Right forelimb (tissue), 1 donor: ENCODE data around the gene RAB37.

Source experiments
- DNase-seq: peaks from one replicate; pipeline ENCODE4 v3.0.0-alpha.2; 2018

Gene RAB37

DNA sequence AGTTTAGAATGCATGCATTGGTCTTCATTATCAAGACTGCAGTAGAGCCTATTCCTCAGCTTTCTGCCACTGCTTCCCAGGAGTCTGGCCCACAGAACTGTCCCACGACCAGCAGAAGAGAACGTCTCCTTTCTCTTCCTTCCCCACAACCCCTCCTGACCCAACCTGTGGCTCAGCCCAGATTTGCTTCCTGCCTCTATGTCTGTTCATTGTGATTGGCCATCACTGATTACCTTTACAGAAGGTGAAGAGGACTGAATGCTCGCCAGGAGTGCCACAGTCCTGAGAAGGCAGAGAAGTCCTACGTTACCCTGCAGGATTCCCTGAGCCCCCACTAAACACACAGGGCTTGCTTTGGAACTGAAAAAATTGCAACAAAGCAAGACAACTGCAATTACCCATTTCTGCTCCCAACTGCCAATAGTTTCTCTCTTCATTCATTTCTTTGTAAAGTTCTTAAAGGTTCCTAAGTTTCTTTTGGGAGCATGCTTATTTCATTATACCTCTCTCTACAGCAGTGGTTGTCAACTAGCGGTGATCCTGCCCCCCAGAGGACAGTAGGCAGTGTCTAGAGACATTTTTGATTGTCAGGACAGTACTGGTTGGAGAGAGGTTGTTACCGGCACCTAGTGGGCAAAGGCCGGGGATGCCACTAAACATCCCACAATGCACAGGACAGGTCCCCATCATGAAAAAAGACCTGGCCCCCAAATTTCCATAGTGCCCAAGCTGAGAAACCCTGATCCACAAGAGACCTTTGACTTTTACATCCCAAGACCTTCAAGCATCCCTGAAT is 43.6 kb downstream of the RAB37 start:
- no peak for DNase-seq

DNA sequence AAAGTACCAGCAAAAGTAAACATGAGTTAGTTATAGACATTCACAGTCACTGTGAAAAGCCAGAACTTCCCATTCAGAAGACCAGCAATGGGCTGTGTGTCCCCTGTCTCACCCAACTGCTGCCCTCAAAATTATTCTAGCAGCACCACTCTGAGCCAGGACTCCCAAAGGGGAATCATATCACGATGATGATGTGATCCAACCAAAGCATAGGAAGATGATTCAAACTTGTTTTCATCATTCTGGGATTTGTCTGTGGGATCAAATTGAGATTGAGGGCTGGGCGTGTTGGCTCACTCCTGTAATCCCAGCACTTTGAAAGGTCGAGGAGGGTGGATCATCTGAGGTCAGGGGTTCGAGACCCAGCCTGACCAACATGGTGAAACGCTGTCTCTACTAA is 45.5 kb downstream of the RAB37 start:
- no peak for DNase-seq

DNA sequence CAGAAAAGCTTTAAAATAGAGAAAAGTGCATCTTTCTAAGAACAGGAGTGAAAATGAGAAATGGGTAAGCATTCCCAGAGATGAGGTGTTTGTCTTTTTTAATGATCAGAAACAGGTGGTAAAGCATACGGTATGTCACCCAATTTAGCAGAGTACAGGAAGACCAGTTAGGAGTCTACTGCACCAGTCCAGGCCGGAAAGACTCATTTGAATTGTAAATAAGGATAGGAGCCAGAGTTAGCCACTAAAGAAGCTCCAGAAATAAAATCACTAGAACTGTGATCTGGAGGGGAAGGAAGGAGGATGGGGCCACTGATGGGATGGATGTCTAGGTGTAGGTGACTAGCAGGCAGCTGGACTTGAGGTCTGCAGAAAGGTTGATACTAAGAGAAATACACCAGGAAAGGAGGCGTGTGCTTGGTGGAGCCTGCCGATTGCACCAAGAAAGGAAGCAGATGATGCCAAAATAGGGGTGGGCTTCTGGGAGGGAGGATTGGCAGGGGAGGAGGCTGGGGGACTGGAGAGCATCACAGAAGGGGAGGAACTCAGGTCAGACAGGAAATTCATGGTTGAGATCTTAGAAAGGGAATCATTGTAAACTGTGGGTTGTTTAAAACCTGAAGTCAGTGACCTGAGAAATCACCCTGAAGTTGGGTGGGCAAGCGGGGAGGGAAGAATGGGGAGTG is 47.2 kb downstream of the RAB37 start:
- no peak for DNase-seq

DNA sequence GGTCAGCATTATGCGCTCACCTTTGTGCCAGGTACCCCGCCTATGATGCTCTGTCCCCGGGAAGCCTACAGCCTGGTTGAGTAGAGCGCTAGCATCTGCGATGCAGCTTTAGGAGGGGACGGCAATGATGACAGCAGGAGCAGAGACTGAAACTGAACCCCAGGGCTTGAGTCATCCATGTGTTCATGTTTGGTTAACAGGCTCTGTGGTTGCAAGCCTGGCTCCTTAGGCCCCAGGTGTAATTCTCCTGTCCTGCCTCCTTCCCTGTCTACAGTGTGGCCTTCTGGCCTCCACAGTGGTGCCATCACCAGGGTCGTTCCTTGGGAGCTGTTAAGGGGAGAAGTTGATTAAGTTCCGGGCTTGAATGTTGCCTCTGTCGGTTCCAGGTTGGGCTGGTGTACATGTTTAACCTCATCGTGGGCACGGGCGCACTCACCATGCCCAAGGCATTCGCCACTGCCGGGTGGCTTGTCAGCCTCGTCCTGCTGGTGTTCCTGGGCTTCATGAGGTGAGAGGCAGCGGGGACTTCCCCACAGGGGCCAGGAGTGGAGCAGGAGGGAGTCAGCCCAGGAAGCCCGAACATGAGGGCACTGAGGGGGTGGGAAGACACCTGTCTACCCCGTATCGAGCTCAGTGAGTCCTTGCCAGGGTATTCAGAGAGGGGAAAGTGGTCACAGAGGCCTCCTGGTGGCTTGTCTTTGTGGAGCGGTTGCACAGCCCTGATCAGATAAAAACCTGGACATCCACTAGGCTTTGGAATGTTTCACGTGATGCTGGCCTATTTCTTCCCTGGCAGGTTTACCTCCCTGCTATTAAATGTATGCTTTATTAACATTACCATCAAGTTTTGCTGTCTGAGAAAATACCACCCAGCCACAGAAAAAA is 48.3 kb downstream of the RAB37 start:
- DNase-seq: no peak

DNA sequence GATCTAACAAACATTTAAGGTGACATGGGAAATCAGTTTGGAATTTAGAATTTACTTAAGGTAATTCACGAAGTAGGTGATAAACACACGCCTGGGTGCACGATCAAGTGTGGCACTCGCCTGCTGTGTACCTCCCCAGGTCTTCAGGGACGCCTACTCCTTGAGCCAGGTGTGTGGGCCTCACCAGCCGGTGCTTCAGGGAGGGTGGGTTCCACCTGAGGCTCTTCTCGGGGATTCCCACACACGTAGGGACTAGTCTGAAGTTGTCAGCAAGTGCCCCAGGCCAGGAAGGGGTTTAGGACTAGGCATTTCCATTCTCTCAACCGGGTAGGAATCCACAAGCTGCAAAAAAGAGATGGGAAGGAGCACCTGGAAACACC is 48.9 kb downstream of the RAB37 start:
- no peak for DNase-seq

DNA sequence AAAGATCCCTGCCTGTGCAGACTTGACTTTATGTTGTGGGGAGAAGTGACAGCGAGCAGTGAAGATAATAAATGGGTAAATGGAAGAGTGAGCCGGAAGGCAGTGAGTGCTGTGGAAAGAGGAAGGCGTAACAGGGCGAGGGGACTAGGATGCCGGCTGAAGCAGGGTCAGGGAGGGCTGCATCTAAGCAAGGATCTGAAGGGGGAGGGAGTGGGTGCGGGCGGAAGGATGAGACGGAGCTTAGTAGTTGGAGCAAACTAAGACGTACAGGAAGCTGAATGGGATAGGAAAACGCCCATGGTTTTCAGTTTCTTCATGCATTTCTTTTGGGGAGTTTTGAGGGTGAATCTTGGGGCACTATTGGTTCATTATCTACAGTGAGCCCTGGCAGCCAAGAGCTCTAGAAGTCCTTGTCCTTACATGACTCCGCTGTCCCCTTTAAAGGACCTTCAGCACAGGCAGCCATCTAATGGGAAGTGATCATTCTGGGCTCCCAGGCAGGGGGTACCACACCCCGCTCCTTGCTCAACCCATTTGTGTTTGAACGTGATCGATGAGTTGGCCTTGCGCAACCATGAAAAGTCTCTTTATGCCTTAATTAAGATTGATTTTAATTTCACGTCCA is 49.5 kb downstream of the RAB37 start:
- DNase-seq: no peak

DNA sequence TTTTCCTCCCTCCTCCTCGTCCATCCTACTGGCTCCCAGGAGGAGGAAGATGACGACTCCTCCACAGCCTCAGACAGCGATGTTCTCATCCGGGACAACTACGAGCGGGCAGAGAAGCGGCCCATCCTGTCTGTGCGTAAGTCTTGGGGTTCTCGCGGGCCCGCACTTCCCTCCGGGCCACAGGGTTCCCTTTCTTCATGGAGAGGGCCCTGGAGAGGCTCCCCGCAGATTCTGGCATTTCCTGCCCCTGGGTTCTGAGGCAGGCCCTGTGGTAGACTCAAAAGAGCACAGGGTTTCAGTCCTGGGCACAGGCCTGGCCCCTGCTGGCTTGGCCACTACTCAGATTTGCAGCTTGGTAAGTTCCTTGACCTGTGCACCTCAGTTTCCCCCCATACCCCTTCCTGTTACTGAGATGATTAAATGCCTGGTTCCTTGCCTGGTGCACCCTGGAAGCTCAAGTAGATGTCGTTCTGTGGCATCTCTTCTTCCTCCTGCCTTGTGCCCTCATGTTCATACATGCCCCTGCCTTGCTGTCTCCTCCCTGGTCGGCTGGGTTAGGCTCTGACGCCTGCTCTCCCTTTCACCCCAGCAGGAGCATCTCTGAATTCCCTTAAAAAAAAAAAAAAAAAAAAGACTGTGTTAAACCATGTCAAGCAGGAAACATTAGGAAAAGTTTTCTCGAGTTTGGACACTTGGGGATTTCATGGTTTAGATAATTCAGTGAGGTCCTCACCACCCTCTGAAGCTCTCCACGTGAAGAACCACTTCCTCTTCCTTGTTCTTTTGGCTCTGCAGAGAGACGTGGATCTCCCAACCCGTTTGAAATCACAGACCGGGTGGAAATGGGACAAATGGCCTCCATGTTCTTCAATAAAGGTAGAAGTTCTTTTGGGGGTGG is 53.4 kb downstream of the RAB37 start:
- DNase-seq: no peak

DNA sequence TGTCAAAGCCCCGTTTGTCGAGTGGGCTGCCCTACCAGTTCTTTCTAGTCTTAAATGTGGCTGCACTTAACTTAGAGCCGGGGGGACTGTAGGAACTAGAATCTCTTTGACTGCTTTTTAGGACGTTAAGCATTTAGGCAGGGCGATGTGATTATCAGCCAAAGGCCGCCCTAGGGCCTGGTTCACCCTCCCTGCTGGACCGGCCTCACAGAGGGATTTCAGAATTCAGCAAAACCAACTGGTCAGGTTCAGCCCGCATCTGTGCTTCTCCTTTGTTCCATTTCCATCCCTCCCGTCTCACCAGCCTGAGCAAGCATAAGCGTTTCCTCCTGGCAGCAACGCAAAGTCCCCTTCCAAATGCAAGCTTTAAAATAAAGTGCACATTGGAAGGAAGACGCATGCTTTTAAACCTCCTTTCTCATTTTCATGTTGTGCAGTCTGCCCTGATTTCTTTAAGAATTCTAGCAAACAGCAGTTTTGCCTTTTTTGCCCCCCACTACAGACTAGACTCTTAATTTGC is 55.6 kb downstream of the RAB37 start:
- no peak for DNase-seq

GRCh38 chr17:74795327-74796020 is 58.4 kb downstream of the RAB37 start:
- no peak for DNase-seq

GRCh38 chr17:74796211-74796610 is 59.2 kb downstream of the RAB37 start:
- DNase-seq: no peak

DNA sequence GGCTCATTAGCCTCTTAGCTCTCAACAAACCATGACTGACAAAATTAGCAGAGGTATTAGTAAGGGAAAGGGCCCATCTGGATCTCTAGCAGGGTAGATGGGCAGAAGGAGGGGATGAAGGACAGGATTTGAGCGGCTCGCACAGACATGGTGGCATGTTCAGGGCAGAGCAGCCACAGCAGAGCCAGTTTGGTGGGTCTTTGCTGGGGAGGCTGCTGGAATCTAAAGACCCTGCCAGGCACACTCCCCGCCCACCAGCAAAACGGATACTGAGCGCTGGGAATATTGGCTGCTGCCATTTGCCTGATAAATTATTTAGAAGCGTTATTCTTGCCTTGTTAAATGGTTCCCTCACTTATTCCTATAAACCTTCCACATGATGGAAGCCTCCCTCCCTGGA is 59.8 kb downstream of the RAB37 start:
- DNase-seq: no peak
